HepG2 (cell line): ENCODE measurements around the gene CABLES2. TPM values are rescaled to one million over a fixed set of nuclear protein-coding genes. Genes with fewer than 3 reads are reported as not detected.

Experiments used
- BCLAF1 ChIP-seq: fragments of 450-650 bp; IDR thresholded peaks from 2 replicates; pipeline ENCODE4 v1.6.1; 2017; ENCODE audit warnings: mild to moderate bottlenecking
- HNF1A ChIP-seq, 2 experiments: sonication (generic) in 1 of 2; formaldehyde crosslinking in 1 of 2; IDR thresholded peaks; 2 replicates each; pipeline versions ENCODE4 v1.4.0 to v1.6.1; 2016 to 2020; ENCODE audit warnings: borderline replicate concordance in 1 of 2, low read depth in 1 of 2, mild to moderate bottlenecking in 1 of 2, missing genetic modification reagents in 1 of 2
- KDM6A ChIP-seq: IDR thresholded peaks from 2 replicates; pipeline ENCODE4 v1.6.1; 2016; ENCODE audit warnings: low read depth
- MYC ChIP-seq: sonication (generic); formaldehyde crosslinking; IDR thresholded peaks from 2 replicates; pipeline ENCODE4 v1.9.0; 2021; ENCODE audit warnings: missing genetic modification reagents, borderline replicate concordance
- PHB2 ChIP-seq: fragments of 450-650 bp; IDR thresholded peaks from 2 replicates; pipeline ENCODE4 v1.6.1; 2018; ENCODE audit not compliant: partially characterized antibody
- SMARCC2 ChIP-seq: fragments of 450-650 bp; IDR thresholded peaks from 2 replicates; pipeline ENCODE4 v1.6.1; 2017; ENCODE audit warnings: antibody characterized with exemption, mild to moderate bottlenecking
- SP140L ChIP-seq: sonication (generic); formaldehyde crosslinking; IDR thresholded peaks from 2 replicates; pipeline ENCODE4 v1.4.0; 2020; ENCODE audit warnings: missing genetic modification reagents, borderline replicate concordance
- SPEN ChIP-seq: sonication (generic); formaldehyde crosslinking; IDR thresholded peaks from 2 replicates; pipeline ENCODE4 v1.5.1; 2020; ENCODE audit warnings: low read depth, mild to moderate bottlenecking, missing genetic modification reagents
- ZBTB49 ChIP-seq: sonication (generic); formaldehyde crosslinking; IDR thresholded peaks from 2 replicates; pipeline ENCODE4 v1.4.0; 2020; ENCODE audit warnings: missing genetic modification reagents, borderline replicate concordance
- ZNF142 ChIP-seq: sonication (generic); formaldehyde crosslinking; IDR thresholded peaks from 2 replicates; pipeline ENCODE4 v1.4.0; 2020; ENCODE audit warnings: missing genetic modification reagents
- ZNF572 ChIP-seq: sonication (generic); formaldehyde crosslinking; IDR thresholded peaks from 2 replicates; pipeline ENCODE4 v1.5.1; 2020; ENCODE audit warnings: mild to moderate bottlenecking, missing genetic modification reagents
- ZNF678 ChIP-seq: sonication (generic); formaldehyde crosslinking; IDR thresholded peaks from 2 replicates; pipeline ENCODE4 v1.4.0; 2020; ENCODE audit warnings: mild to moderate bottlenecking, missing genetic modification reagents
- polyA plus RNA-seq, 8 experiments: library from polyadenylated mRNA; depleted of rRNA in 3 of 8; stranded (reverse) in 7 of 8; unstranded in 1 of 8; fragments of >200 nt; fragmentation: Illumina TruSeq in 4 of 8; extraction: Trizol in 4 of 8; gene quantifications; 2 replicates each; pipeline versions ENCODE4 v1.2.1 to v1.2.3, GENCODE V29; 2011 to 2016; ENCODE audit warnings: low read depth in 4 of 8, missing spikeins in 1 of 8, mixed read lengths in 1 of 8; ENCODE audit not compliant: insufficient read depth in 1 of 8
- total RNA-seq, 5 experiments: library from RNA; depleted of rRNA; stranded (reverse); fragments of >200 nt; fragmentation: Illumina TruSeq; extraction: Trizol; gene quantifications; 2 replicates each; pipeline ENCODE4 v1.2.3, GENCODE V29; 2016; ENCODE audit warnings: low read depth in 1 of 5

CABLES2 gene
- total and polyA plus RNA-seq, 2 of the 13 experiments (the other 11 are each of a cell fraction or from before 2014, with no cell fraction given) = 5.2 to 9.7 TPM

GRCh38 chr20:62367633-62368391 lies 39.3 kb downstream of the CABLES2 start (continued):
- no peak for TF ChIP-seq HNF1A (IDR thresholded peaks at IDR 0.05; ENCODE audit: low read depth)
- TF ChIP-seq HNF1A (CRISPR knock-in tag; IDR thresholded peaks at IDR 0.05; ENCODE audit: borderline replicate concordance) = peak; percentile 84
- peak; percentile 3; the same call in 1 of the 2 replicates for TF ChIP-seq ZNF142 (CRISPR knock-in tag)
- TF ChIP-seq ZNF572 (CRISPR knock-in tag) = no peak
- no peak for TF ChIP-seq BCLAF1
- no peak; the same call in 1 of the 2 replicates for TF ChIP-seq KDM6A (CRISPR knock-in tag)
- peak; percentile 92 for TF ChIP-seq ZNF678 (CRISPR knock-in tag)
- TF ChIP-seq SPEN (CRISPR knock-in tag) = peak; percentile 48; the same call in 1 of the 2 replicates
- TF ChIP-seq SP140L = peak; percentile 25; the same call in 1 of the 2 replicates
- peak; percentile 90 for TF ChIP-seq MYC (CRISPR knock-in tag)
- TF ChIP-seq ZBTB49 (CRISPR knock-in tag) = no peak
- no peak for TF ChIP-seq SMARCC2
- no peak for TF ChIP-seq PHB2
